T-helper 9 cell (primary cell): Measurements from ENCODE around the gene PLA2G4E.

ENCODE experiments used
- DNase-seq: peaks from one replicate; pipeline ENCODE4 v3.0.0-alpha.2; 2020

PLA2G4E gene

GRCh38 chr15:41932511-41933289 is 88.1 kb downstream of the PLA2G4E start:
- DNase-seq = no peak

DNA sequence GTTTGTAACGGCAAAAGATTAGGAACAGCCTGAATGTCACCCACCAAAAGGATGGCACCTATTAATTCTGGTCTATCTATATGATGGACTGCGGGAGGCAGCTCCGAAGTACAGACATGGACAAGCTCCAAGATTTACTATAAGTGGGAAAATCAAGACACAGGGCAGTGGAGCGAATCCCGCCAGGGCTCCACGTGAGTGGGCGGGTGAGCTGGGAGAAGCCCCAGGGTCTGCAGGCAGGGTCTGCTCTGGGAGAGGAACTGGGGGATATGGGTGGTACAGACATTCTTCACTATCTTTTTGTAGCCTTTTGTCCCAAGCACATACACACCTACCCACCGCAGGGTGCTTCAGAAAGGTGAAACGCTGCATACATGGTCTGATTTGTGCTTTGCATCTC is 88.7 kb downstream of the PLA2G4E start:
- DNase-seq = no peak
